HG03196 (cell line): ENCODE results near the gene SH3BP5L.
A peak's percentile ranks its signal among the peaks of the same experiment; 100 is the strongest.
"Not testable (repeated sequence)": the region's sequence is repeated elsewhere in the genome, so short reads cannot be mapped to it uniquely, and the experiment has no call there.

ENCODE experiments used
- ATAC-seq: cut with Tn5 transposase; IDR thresholded peaks from one replicate; pipeline ENCODE4 v1.9.1; 2021; ENCODE audit not compliant: unreplicated experiment

SH3BP5L gene

GRCh38 chr1:248830718-248831017, 5.0 kb upstream of the SH3BP5L start:
- ATAC-seq = not testable (repeated sequence)

- ATAC-seq = no peak
These were observed 3.1 kb upstream of the SH3BP5L start for GRCh38 chr1:248828845-248829244.

- peak; percentile 7 for ATAC-seq
These were observed 174 bp downstream of the SH3BP5L start for GRCh38 chr1:248825573-248825908.

- no peak for ATAC-seq
These were observed 579 bp downstream of the SH3BP5L start for GRCh38 chr1:248825136-248825535.

GRCh38 chr1:248824701-248825100, 1.0 kb downstream of the SH3BP5L start:
- ATAC-seq = no peak

- no peak for ATAC-seq
These were observed 1.4 kb downstream of the SH3BP5L start for GRCh38 chr1:248824301-248824700.

GRCh38 chr1:248823517-248824001, 2.2 kb downstream of the SH3BP5L start:
- no peak for ATAC-seq

GRCh38 chr1:248822148-248823032, 3.3 kb downstream of the SH3BP5L start:
- ATAC-seq = no peak

GRCh38 chr1:248821641-248822040, 4.1 kb downstream of the SH3BP5L start:
- ATAC-seq = no peak

- no peak for ATAC-seq
These were observed 4.6 kb downstream of the SH3BP5L start for GRCh38 chr1:248821101-248821500.

- no peak for ATAC-seq
These were observed 5.6 kb downstream of the SH3BP5L start for GRCh38 chr1:248820041-248820585.

- ATAC-seq = no peak
These were observed 7.0 kb downstream of the SH3BP5L start for GRCh38 chr1:248818505-248819374.

GRCh38 chr1:248817065-248817464, 8.7 kb downstream of the SH3BP5L start:
- no peak for ATAC-seq

GRCh38 chr1:248816042-248816851, 9.5 kb downstream of the SH3BP5L start:
- no peak for ATAC-seq

GRCh38 chr1:248815407-248816034, 10.2 kb downstream of the SH3BP5L start:
- no peak for ATAC-seq

GRCh38 chr1:248814351-248814750, 11.4 kb downstream of the SH3BP5L start:
- no peak for ATAC-seq

GRCh38 chr1:248813546-248813945, 12.2 kb downstream of the SH3BP5L start:
- no peak for ATAC-seq

- no peak for ATAC-seq
These were observed 12.8 kb downstream of the SH3BP5L start for GRCh38 chr1:248812736-248813425.

- no peak for ATAC-seq
These were observed 13.9 kb downstream of the SH3BP5L start for GRCh38 chr1:248811514-248812490.
